Endothelial cell of umbilical vein (primary cell): Measurements from ENCODE around the gene SLC12A5.

Source experiments
- MYC ChIP-seq: IDR thresholded peaks from one replicate; pipeline ENCODE4 v1.6.1; 2011; ENCODE audit warnings: mild to moderate bottlenecking, low read depth, low read length
- POLR2A ChIP-seq: IDR thresholded peaks from 2 replicates; pipeline ENCODE4 v1.6.1; 2012; ENCODE audit warnings: low read depth, mild to moderate bottlenecking, control low read depth, low read length

- TF ChIP-seq POLR2A (no peak), MYC (no peak)
Observed at GRCh38 chr20:46031014-46031569, 2.1 kb downstream of the SLC12A5 start.
